IMR-90 (cell line): ENCODE results near the gene TBX15. TPM values are rescaled to one million over a fixed set of nuclear protein-coding genes. Genes with fewer than 3 reads are reported as not detected.

ENCODE experiments used
- ATAC-seq: fragments of 200-7000 bp; cut with Tn5 transposase; 2 replicates; pipeline ENCODE4 v1.9.1; 2020; ENCODE audit warnings: low read depth, mild to moderate bottlenecking, moderate library complexity
- BruUV-seq: library from RNA; stranded (reverse); fragments of 400-500 nt; replicated peaks from 2 replicates; lab custom pipeline; 2021; lab: Mats Ljungman, UMichigan
- CTCF ChIA-PET: fragments of 300-600 bp; formaldehyde crosslinking; extraction: SDS; loops from one replicate; lab custom pipeline; 2021; ENCODE audit warnings: antibody characterized with exemption; lab: Yijun Ruan, JAX
- POLR2A ChIA-PET: fragments of 300-600 bp; sonication (Branson Sonifier 250); formaldehyde crosslinking; loops from one replicate; lab custom pipeline; 2022; ENCODE audit warnings: antibody characterized with exemption; ENCODE audit not compliant: unreplicated experiment; lab: Charles Lee
- DNase-seq: peaks from one replicate; pipeline ENCODE4 v3.0.0; 2013
- H2AFZ ChIP-seq: replicated peaks from 2 replicates; pipeline ENCODE3; 2013; ENCODE audit warnings: low read length, mild to moderate bottlenecking; ENCODE audit not compliant: poor library complexity
- H2AK5ac ChIP-seq: 2 replicates; pipeline ENCODE4 v1.6.1; 2013; ENCODE audit warnings: low read depth, low read length, inconsistent platforms
- H2AK9ac ChIP-seq: replicated peaks from 2 replicates; pipeline ENCODE3; 2013; ENCODE audit warnings: mild to moderate bottlenecking, low read depth, low read length, moderate library complexity; ENCODE audit not compliant: poor library complexity
- H2BK120ac ChIP-seq: 2 replicates; pipeline ENCODE4 v1.6.1; 2013; ENCODE audit warnings: low read depth, low read length, inconsistent platforms
- H2BK15ac ChIP-seq: 3 replicates; pipeline ENCODE4 v1.6.1; 2013; ENCODE audit warnings: low read depth, low read length, inconsistent platforms
- H2BK20ac ChIP-seq: 2 replicates; pipeline ENCODE4 v1.6.1; 2013; ENCODE audit warnings: low read depth, mild to moderate bottlenecking, inconsistent platforms, low read length, moderate library complexity
- H2BK5ac ChIP-seq: 2 replicates; pipeline ENCODE4 v1.6.1; 2013; ENCODE audit warnings: mild to moderate bottlenecking, low read depth, low read length, inconsistent platforms; ENCODE audit not compliant: poor library complexity, severe bottlenecking
- H3K14ac ChIP-seq: replicated peaks from 2 replicates; pipeline ENCODE4 v1.6.1; 2013; ENCODE audit warnings: low read depth, low read length, inconsistent platforms
- H3K18ac ChIP-seq: 2 replicates; pipeline ENCODE4 v1.6.1; 2013; ENCODE audit warnings: low read depth, low read length, control low read depth
- H3K23ac ChIP-seq: 2 replicates; pipeline ENCODE4 v1.6.1; 2013; ENCODE audit warnings: low read depth, low read length, inconsistent platforms
- H3K27ac ChIP-seq: 2 replicates; pipeline ENCODE4 v1.5.1; 2013; ENCODE audit warnings: mild to moderate bottlenecking, control low read depth, low read length; ENCODE audit not compliant: insufficient read depth
- H3K27me3 ChIP-seq: 2 replicates; pipeline ENCODE4 v1.6.1; 2013; ENCODE audit warnings: low read length; ENCODE audit not compliant: control insufficient read depth, insufficient read depth
- H3K36me3 ChIP-seq: 2 replicates; pipeline ENCODE4 v1.6.1; 2013; ENCODE audit warnings: low read length, mixed read lengths; ENCODE audit not compliant: control insufficient read depth, insufficient read depth
- H3K4ac ChIP-seq: 2 replicates; pipeline ENCODE4 v1.6.1; 2013; ENCODE audit warnings: low read depth, low read length, inconsistent platforms
- H3K4me1 ChIP-seq: 2 replicates; pipeline ENCODE4 v1.6.1; 2013; ENCODE audit warnings: low read length, mixed read lengths; ENCODE audit not compliant: control insufficient read depth, insufficient read depth
- H3K4me2 ChIP-seq: 2 replicates; pipeline ENCODE4 v1.6.1; 2013; ENCODE audit warnings: low read depth, mild to moderate bottlenecking, control low read depth, low read length, moderate library complexity
- H3K4me3 ChIP-seq: 2 replicates; pipeline ENCODE4 v1.5.1; 2013; ENCODE audit warnings: low read depth, mild to moderate bottlenecking, control low read depth, low read length, moderate library complexity; ENCODE audit not compliant: insufficient read depth
- H3K56ac ChIP-seq: 2 replicates; pipeline ENCODE4 v1.6.1; 2013; ENCODE audit warnings: low read length, inconsistent platforms; ENCODE audit not compliant: insufficient read depth; ENCODE audit errors: extremely low read depth
- H3K79me1 ChIP-seq, 2 experiments: 2 replicates each; pipeline ENCODE4 v1.6.1; 2013; ENCODE audit warnings: low read length in 2 of 2, inconsistent platforms in 1 of 2, low read depth in 1 of 2
- H3K9ac ChIP-seq: 2 replicates; pipeline ENCODE4 v1.6.1; 2013; ENCODE audit warnings: low read depth, low read length, control low read depth
- H3K9me1 ChIP-seq: 2 replicates; pipeline ENCODE4 v1.6.1; 2013; ENCODE audit warnings: low read length, inconsistent platforms; ENCODE audit not compliant: insufficient read depth
- H3K9me3 ChIP-seq: 2 replicates; pipeline ENCODE4 v1.6.1; 2013; ENCODE audit warnings: low read length; ENCODE audit not compliant: control insufficient read depth, insufficient read depth
- H4K20me1 ChIP-seq: 2 replicates; pipeline ENCODE4 v1.6.1; 2013; ENCODE audit warnings: low read length, inconsistent platforms; ENCODE audit not compliant: insufficient read depth
- H4K5ac ChIP-seq: 2 replicates; pipeline ENCODE4 v1.6.1; 2013; ENCODE audit warnings: mild to moderate bottlenecking, low read depth, low read length, control low read depth
- H4K8ac ChIP-seq, 2 experiments: 2 replicates each; pipeline ENCODE4 v1.6.1; 2013; ENCODE audit warnings: low read depth in 2 of 2, low read length in 2 of 2, control low read depth in 1 of 2, inconsistent platforms in 1 of 2
- H4K91ac ChIP-seq: 2 replicates; pipeline ENCODE4 v1.6.1; 2013; ENCODE audit warnings: low read depth, low read length, inconsistent platforms; ENCODE audit not compliant: insufficient read depth
- CEBPB ChIP-seq: IDR thresholded peaks from 2 replicates; pipeline ENCODE4 v1.6.1; 2012; ENCODE audit warnings: low read depth, low read length, improper control_type of control experiment
- CHD1 ChIP-seq: IDR thresholded peaks from 2 replicates; pipeline ENCODE4 v1.6.1; 2012; ENCODE audit warnings: low read depth, low read length, improper control_type of control experiment
- FOS ChIP-seq: fragments of 150-350 bp; IDR thresholded peaks from 2 replicates; pipeline ENCODE4 v1.6.1; 2016; ENCODE audit warnings: low read depth, low read length
- MAFK ChIP-seq: IDR thresholded peaks from 2 replicates; pipeline ENCODE4 v1.6.1; 2012; ENCODE audit warnings: low read depth, low read length, improper control_type of control experiment
- MAZ ChIP-seq: IDR thresholded peaks from 2 replicates; pipeline ENCODE4 v1.6.1; 2012; ENCODE audit warnings: low read depth, mild to moderate bottlenecking, low read length, improper control_type of control experiment, moderate library complexity, borderline replicate concordance
- MXI1 ChIP-seq: IDR thresholded peaks from 2 replicates; pipeline ENCODE4 v1.6.1; 2012; ENCODE audit warnings: low read depth, mild to moderate bottlenecking, low read length, moderate library complexity, borderline replicate concordance
- NFE2L2 ChIP-seq: fragments of 150-350 bp; IDR thresholded peaks from 2 replicates; pipeline ENCODE4 v1.6.1; 2016; ENCODE audit warnings: low read depth, mild to moderate bottlenecking, low read length
- POLR2A ChIP-seq: IDR thresholded peaks from 2 replicates; pipeline ENCODE4 v1.6.1; 2012; ENCODE audit warnings: mild to moderate bottlenecking, low read depth, low read length
- RAD21 ChIP-seq: IDR thresholded peaks from 2 replicates; pipeline ENCODE4 v1.6.1; 2012; ENCODE audit warnings: low read length, improper control_type of control experiment
- SMC3 ChIP-seq: fragments of 150-350 bp; IDR thresholded peaks from 2 replicates; pipeline ENCODE4 v1.6.1; 2016; ENCODE audit warnings: low read depth, mild to moderate bottlenecking, antibody characterized with exemption, low read length, moderate library complexity
- USF2 ChIP-seq: fragments of 150-350 bp; IDR thresholded peaks from 2 replicates; pipeline ENCODE4 v1.6.1; 2017; ENCODE audit warnings: mild to moderate bottlenecking, antibody characterized with exemption, low read length, low read depth
- WGBS, 2 experiments: methylation state at CpG; one replicate each; pipeline versions ENCODE4 v1.1.5 to v1.1.7; 2013; ENCODE audit warnings: missing lambda C conversion rate in 2 of 2; ENCODE audit not compliant: insufficient read length in 1 of 2; ENCODE audit errors: extremely low coverage in 2 of 2; 5-methylcytosine and 5-hydroxymethylcytosine counted together
- dilution Hi-C: fragments of 300-500 bp; cut with HindIII; formaldehyde crosslinking; loops from one replicate; pipeline ENCODE4 v1.14.3; 2018; ENCODE audit warnings: low sequenced_read_pairs; ENCODE audit not compliant: unreplicated experiment
- in situ Hi-C: fragments of 300-500 bp; cut with MboI; formaldehyde crosslinking; loops from 3 replicates; pipeline ENCODE4 v1.14.3; 2019; ENCODE audit warnings: low sequenced_read_pairs, inconsistent platforms, mixed read lengths
- intact Hi-C: fragments of 100-400 bp; cut with micrococcal nuclease; formaldehyde crosslinking; loops from 2 replicates; pipeline ENCODE4 v1.10.0; 2022
- polyA plus RNA-seq, 3 experiments: library from polyadenylated mRNA; depleted of rRNA; stranded (reverse); fragments of >200 nt; gene quantifications; 2 replicates each; pipeline ENCODE4 v1.2.3, GENCODE V29; 2012; ENCODE audit warnings: low replicate concordance in 1 of 3
- total RNA-seq: library from RNA; depleted of rRNA; stranded (reverse); fragments of >200 nt; gene quantifications from 2 replicates; pipeline ENCODE4 v1.2.3, GENCODE V29; 2012
- TF ChIP-seq, protein P1 (sequence below): conservative IDR thresholded peaks from 2 replicates; pipeline ENCODE4 v1.5.1; 2012; ENCODE audit warnings: mild to moderate bottlenecking, low read depth, low read length, improper control_type of control experiment

TBX15 gene
- total and polyA plus RNA-seq, 2 of the 4 experiments (the other 2 are of a cell fraction) = not detected

- Histone ChIP-seq H3K4me1 (peaks cover 2% of the 10 kb centered on the region; the same call in 1 of the 2 replicates), H2BK120ac (no peak overlapping the region), H3K9me1 (no peaks in the 10 kb centered on the region), H2AFZ (no peak overlapping the region), H3K4ac (no peak overlapping the region), H3K27ac (no peak overlapping the region), H3K9ac (no peak overlapping the region), H3K56ac (no peak overlapping the region), H3K36me3 (no peaks in the 10 kb centered on the region), H3K14ac (no peak overlapping the region), H3K27me3 (peaks cover 90% of the 10 kb centered on the region), H3K9me3 (peaks cover 24% of the 10 kb centered on the region), H2BK20ac (no peak overlapping the region), H3K18ac (no peak overlapping the region), H2AK5ac (no peak overlapping the region), H2AK9ac (no peak overlapping the region), H4K8ac (no peak overlapping the region), H2BK15ac (no peak overlapping the region), H4K20me1 (no peaks in the 10 kb centered on the region), H3K4me3 (no peak overlapping the region), H3K79me1 (no peaks in the 10 kb centered on the region), H4K91ac (no peak overlapping the region), H2BK5ac (no peak overlapping the region), H3K23ac (no peak overlapping the region), H3K4me2 (no peak overlapping the region), H4K5ac (no peak overlapping the region)
- TF ChIP-seq CHD1 (no peak), FOS (no peak), USF2 (no peak), NFE2L2 (no peak), CEBPB (no peak), MAZ (no peak), MAFK (no peak), MXI1 (no peak), POLR2A (no peak), SMC3 (no peak), RAD21 (no peak)
- TF ChIP-seq, protein P1, sequence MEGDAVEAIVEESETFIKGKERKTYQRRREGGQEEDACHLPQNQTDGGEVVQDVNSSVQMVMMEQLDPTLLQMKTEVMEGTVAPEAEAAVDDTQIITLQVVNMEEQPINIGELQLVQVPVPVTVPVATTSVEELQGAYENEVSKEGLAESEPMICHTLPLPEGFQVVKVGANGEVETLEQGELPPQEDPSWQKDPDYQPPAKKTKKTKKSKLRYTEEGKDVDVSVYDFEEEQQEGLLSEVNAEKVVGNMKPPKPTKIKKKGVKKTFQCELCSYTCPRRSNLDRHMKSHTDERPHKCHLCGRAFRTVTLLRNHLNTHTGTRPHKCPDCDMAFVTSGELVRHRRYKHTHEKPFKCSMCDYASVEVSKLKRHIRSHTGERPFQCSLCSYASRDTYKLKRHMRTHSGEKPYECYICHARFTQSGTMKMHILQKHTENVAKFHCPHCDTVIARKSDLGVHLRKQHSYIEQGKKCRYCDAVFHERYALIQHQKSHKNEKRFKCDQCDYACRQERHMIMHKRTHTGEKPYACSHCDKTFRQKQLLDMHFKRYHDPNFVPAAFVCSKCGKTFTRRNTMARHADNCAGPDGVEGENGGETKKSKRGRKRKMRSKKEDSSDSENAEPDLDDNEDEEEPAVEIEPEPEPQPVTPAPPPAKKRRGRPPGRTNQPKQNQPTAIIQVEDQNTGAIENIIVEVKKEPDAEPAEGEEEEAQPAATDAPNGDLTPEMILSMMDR = no peak
- 13% methylated on average over 1 of the region's 1 CpG; no CpG with 5 or more reads in 1 of the 2 experiments for WGBS, 2 experiments
- in situ Hi-C loops (loop anchor here (10.0 kb wide), 1 partner anchor 827 kb away; no protein-coding TSS in a partner anchor), intact Hi-C loops (no loop called here), dilution Hi-C loops (no loop called here)
- CTCF ChIA-PET = no interaction called here
- POLR2A ChIA-PET = no interaction called here
- no TSS peak for BruUV-seq
- ATAC-seq (no peak), DNase-seq (no peak)
Measured at GRCh38 chr1:118981436-118981835, 6.7 kb downstream of the TBX15 start.
